HepG2 (cell line): ENCODE results near the gene KDM3B. TPM values are rescaled to one million over a fixed set of nuclear protein-coding genes. Genes with fewer than 3 reads are reported as not detected.

ENCODE experiments used
- ATF3 ChIP-seq: sonication (generic); formaldehyde crosslinking; IDR thresholded peaks from 2 replicates; pipeline ENCODE4 v1.4.0; 2020; ENCODE audit warnings: missing genetic modification reagents
- ELF4 ChIP-seq: sonication (generic); formaldehyde crosslinking; IDR thresholded peaks from 2 replicates; pipeline ENCODE4 v1.5.0; 2020; ENCODE audit warnings: missing genetic modification reagents, mild to moderate bottlenecking, moderate library complexity, borderline replicate concordance
- ETV5 ChIP-seq: IDR thresholded peaks from 2 replicates; pipeline ENCODE4 v1.6.1; 2018; ENCODE audit warnings: missing biosample characterization, missing genetic modification reagents, inconsistent platforms, borderline replicate concordance
- HMG20A ChIP-seq: IDR thresholded peaks from 2 replicates; pipeline ENCODE4 v1.6.1; 2016; ENCODE audit warnings: borderline replicate concordance
- MEF2D ChIP-seq: sonication (generic); formaldehyde crosslinking; IDR thresholded peaks from 2 replicates; pipeline ENCODE4 v1.5.1; 2020; ENCODE audit warnings: mild to moderate bottlenecking, missing genetic modification reagents
- MYNN ChIP-seq: sonication (generic); formaldehyde crosslinking; IDR thresholded peaks from 2 replicates; pipeline ENCODE4 v1.4.0; 2020; ENCODE audit warnings: mild to moderate bottlenecking, low read depth, missing genetic modification reagents
- NR2F6 ChIP-seq, 2 experiments: IDR thresholded peaks; 2 replicates each; pipeline ENCODE4 v1.6.1; 2016; ENCODE audit warnings: antibody characterized with exemption in 1 of 2, mild to moderate bottlenecking in 1 of 2
- PAWR ChIP-seq: sonication (generic); formaldehyde crosslinking; IDR thresholded peaks from 2 replicates; pipeline ENCODE4 v1.4.0; 2020; ENCODE audit warnings: missing genetic modification reagents, mild to moderate bottlenecking, borderline replicate concordance
- PPARG ChIP-seq: conservative IDR thresholded peaks from 2 replicates; pipeline ENCODE4 v1.6.1; 2016; ENCODE audit warnings: missing biosample characterization, missing genetic modification reagents
- RAD51 ChIP-seq: fragments of 450-650 bp; IDR thresholded peaks from 2 replicates; pipeline ENCODE4 v1.6.1; 2016; ENCODE audit warnings: borderline replicate concordance
- RCOR2 ChIP-seq: IDR thresholded peaks from 2 replicates; pipeline ENCODE4 v1.6.1; 2016; ENCODE audit warnings: missing biosample characterization, missing genetic modification reagents
- ZBTB1 ChIP-seq: sonication (generic); formaldehyde crosslinking; IDR thresholded peaks from 2 replicates; pipeline ENCODE4 v1.4.0; 2020; ENCODE audit warnings: missing genetic modification reagents, borderline replicate concordance
- ZNF143 ChIP-seq: sonication (generic); formaldehyde crosslinking; IDR thresholded peaks from 2 replicates; pipeline ENCODE4 v1.4.0; 2020; ENCODE audit warnings: missing genetic modification reagents
- ZNF256 ChIP-seq: sonication (generic); formaldehyde crosslinking; conservative IDR thresholded peaks from 2 replicates; pipeline ENCODE4 v1.4.0; 2020; ENCODE audit warnings: missing genetic modification reagents
- ZNF280B ChIP-seq: sonication (generic); formaldehyde crosslinking; IDR thresholded peaks from 2 replicates; pipeline ENCODE4 v1.5.0; 2020; ENCODE audit warnings: missing genetic modification reagents, mild to moderate bottlenecking, borderline replicate concordance
- ZNF281 ChIP-seq: sonication (generic); formaldehyde crosslinking; IDR thresholded peaks from 2 replicates; pipeline ENCODE4 v1.4.0; 2020; ENCODE audit warnings: missing genetic modification reagents, borderline replicate concordance
- ZNF335 ChIP-seq: sonication (generic); formaldehyde crosslinking; IDR thresholded peaks from 2 replicates; pipeline ENCODE4 v1.4.0; 2020; ENCODE audit warnings: missing genetic modification reagents
- ZNF431 ChIP-seq: sonication (generic); formaldehyde crosslinking; IDR thresholded peaks from 2 replicates; pipeline ENCODE4 v1.9.0; 2022; ENCODE audit warnings: missing genetic modification reagents, low read depth, mild to moderate bottlenecking, borderline replicate concordance
- ZNF629 ChIP-seq: sonication (generic); formaldehyde crosslinking; conservative IDR thresholded peaks from 2 replicates; pipeline ENCODE4 v1.5.0; 2020; ENCODE audit warnings: missing genetic modification reagents
- ZNF687 ChIP-seq: sonication (generic); formaldehyde crosslinking; IDR thresholded peaks from 2 replicates; pipeline ENCODE4 v1.5.1; 2020; ENCODE audit warnings: mild to moderate bottlenecking, missing genetic modification reagents, moderate library complexity
- ZSCAN22 ChIP-seq: sonication (generic); formaldehyde crosslinking; IDR thresholded peaks from 2 replicates; pipeline ENCODE4 v1.4.0; 2020; ENCODE audit warnings: mild to moderate bottlenecking, missing genetic modification reagents
- polyA plus RNA-seq, 8 experiments: library from polyadenylated mRNA; depleted of rRNA in 3 of 8; stranded (reverse) in 7 of 8; unstranded in 1 of 8; fragments of >200 nt; fragmentation: Illumina TruSeq in 4 of 8; extraction: Trizol in 4 of 8; gene quantifications; 2 replicates each; pipeline versions ENCODE4 v1.2.1 to v1.2.3, GENCODE V29; 2011 to 2016; ENCODE audit warnings: low read depth in 4 of 8, missing spikeins in 1 of 8, mixed read lengths in 1 of 8; ENCODE audit not compliant: insufficient read depth in 1 of 8
- total RNA-seq, 5 experiments: library from RNA; depleted of rRNA; stranded (reverse); fragments of >200 nt; fragmentation: Illumina TruSeq; extraction: Trizol; gene quantifications; 2 replicates each; pipeline ENCODE4 v1.2.3, GENCODE V29; 2016; ENCODE audit warnings: low read depth in 1 of 5

Gene KDM3B
- total and polyA plus RNA-seq, 2 of the 13 experiments (the other 11 are each of a cell fraction or from before 2014, with no cell fraction given), result 19.7 to 34.3 TPM

GRCh38 chr5:138352071-138352721, at the start of gene KDM3B (continued):
- no peak for TF ChIP-seq RAD51
- TF ChIP-seq PPARG (CRISPR knock-in tag), result no peak
- no peak for TF ChIP-seq ZNF256
- no peak for TF ChIP-seq NR2F6 (IDR thresholded peaks at IDR 0.05)
- TF ChIP-seq NR2F6 (CRISPR knock-in tag; IDR thresholded peaks at IDR 0.05), result 0 out of 2 replicates have a peak, but pooled peaks have one; percentile 10
- no peak for TF ChIP-seq HMG20A
- TF ChIP-seq ZNF143 (CRISPR knock-in tag), result no peak
- peak; percentile 32; the same call in 1 of the 2 replicates for TF ChIP-seq ELF4 (CRISPR knock-in tag)
- TF ChIP-seq ZSCAN22 (CRISPR knock-in tag), result no peak
- TF ChIP-seq ZNF280B (CRISPR knock-in tag), result no peak
- peak; percentile 12; the same call in 1 of the 2 replicates for TF ChIP-seq ZNF629 (CRISPR knock-in tag)
- no peak for TF ChIP-seq MEF2D (CRISPR knock-in tag)
- TF ChIP-seq ZNF687 (CRISPR knock-in tag), result peak; percentile 59; the same call in 1 of the 2 replicates
- TF ChIP-seq ETV5 (CRISPR knock-in tag), result peak; percentile 46; the same call in 1 of the 2 replicates
- no peak for TF ChIP-seq ZBTB1
- no peak for TF ChIP-seq PAWR (CRISPR knock-in tag)
- 0 out of 2 replicates have a peak, but pooled peaks have one; percentile 20 for TF ChIP-seq ZNF431
- no peak for TF ChIP-seq ATF3
- TF ChIP-seq MYNN (CRISPR knock-in tag), result no peak
- 0 out of 2 replicates have a peak, but pooled peaks have one; percentile 34 for TF ChIP-seq ZNF281 (CRISPR knock-in tag)
- TF ChIP-seq RCOR2 (CRISPR knock-in tag), result no peak
- no peak for TF ChIP-seq ZNF335 (CRISPR knock-in tag)
